Neural cell (in vitro differentiated cells): ENCODE data around the gene STXBP1. TPM values are rescaled to one million over a fixed set of nuclear protein-coding genes. Genes with fewer than 3 reads are reported as not detected.

Experiments used
- H2AFZ ChIP-seq: fragments of 200-600, 300-800 bp; sonication (generic), shearing (Covaris generic); 2 replicates; pipeline ENCODE4 v1.6.0; 2014; ENCODE audit warnings: low read depth, mild to moderate bottlenecking, antibody characterized with exemption, low read length, moderate library complexity
- H3F3A ChIP-seq: fragments of 200-600 bp; shearing (Covaris generic); 2 replicates; pipeline ENCODE4 v1.6.1; 2016; ENCODE audit warnings: mild to moderate bottlenecking, moderate library complexity, mixed read lengths, antibody characterized with exemption, low read length; ENCODE audit not compliant: insufficient read depth, poor library complexity, severe bottlenecking
- H3K27ac ChIP-seq: fragments of 200-600, 300-800 bp; sonication (generic), shearing (Covaris generic); 2 replicates; pipeline ENCODE4 v1.5.1; 2014; ENCODE audit warnings: mild to moderate bottlenecking, low read length, moderate library complexity
- H3K27me3 ChIP-seq: fragments of 300-800, 200-600 bp; sonication (generic), shearing (Covaris generic); 2 replicates; pipeline ENCODE4 v1.6.0; 2014; ENCODE audit warnings: mild to moderate bottlenecking, low read depth, low read length, moderate library complexity; ENCODE audit not compliant: insufficient read depth
- H3K36me3 ChIP-seq: fragments of 300-800, 200-600 bp; sonication (generic), shearing (Covaris generic); 2 replicates; pipeline ENCODE4 v1.5.1; 2014; ENCODE audit warnings: mild to moderate bottlenecking, antibody characterized with exemption, low read length, moderate library complexity; ENCODE audit not compliant: insufficient read depth
- H3K4me2 ChIP-seq: fragments of 300-800, 200-600 bp; sonication (generic), shearing (Covaris generic); 2 replicates; pipeline ENCODE4 v1.6.0; 2014; ENCODE audit warnings: mild to moderate bottlenecking, low read length
- H3K4me3 ChIP-seq: fragments of 300-800, 200-600 bp; sonication (generic), shearing (Covaris generic); 2 replicates; pipeline ENCODE4 v1.5.1; 2014; ENCODE audit warnings: mild to moderate bottlenecking, low read length, moderate library complexity
- H3K79me2 ChIP-seq: fragments of 200-600 bp; shearing (Covaris generic); replicated peaks from 2 replicates; pipeline ENCODE4 v1.6.0; 2014; ENCODE audit warnings: mild to moderate bottlenecking, low read length, moderate library complexity; ENCODE audit not compliant: insufficient read depth
- H3K9ac ChIP-seq: fragments of 300-800, 200-600 bp; sonication (generic), shearing (Covaris generic); 2 replicates; pipeline ENCODE4 v1.6.1; 2016; ENCODE audit warnings: mild to moderate bottlenecking, low read length, mixed read lengths
- H3K9me2 ChIP-seq: fragments of 200-600 bp; shearing (Covaris generic); 2 replicates; pipeline ENCODE4 v1.6.1; 2016; ENCODE audit warnings: mild to moderate bottlenecking, low read length, mixed read lengths; ENCODE audit not compliant: insufficient read depth
- H3K9me3 ChIP-seq: fragments of 200-600, 300-800 bp; sonication (generic), shearing (Covaris generic); 2 replicates; pipeline ENCODE4 v1.6.1; 2016; ENCODE audit warnings: mild to moderate bottlenecking, mixed run types, low read length, moderate library complexity, mixed read lengths
- H4K20me1 ChIP-seq: fragments of 200-600 bp; shearing (Covaris generic); 2 replicates; pipeline ENCODE4 v1.6.1; 2016; ENCODE audit warnings: mild to moderate bottlenecking, mixed run types; ENCODE audit not compliant: insufficient read depth
- CTCF ChIP-seq: fragments of 450-650 bp; IDR thresholded peaks from 2 replicates; pipeline ENCODE4 v1.5.1; 2014; ENCODE audit warnings: antibody characterized with exemption, mild to moderate bottlenecking, moderate library complexity; ENCODE audit not compliant: poor library complexity, severe bottlenecking
- EP300 ChIP-seq: fragments of 450-650 bp; conservative IDR thresholded peaks from 2 replicates; pipeline ENCODE4 v1.6.1; 2014; ENCODE audit warnings: antibody characterized with exemption, mild to moderate bottlenecking, moderate library complexity; ENCODE audit not compliant: poor library complexity, severe bottlenecking
- EZH2 ChIP-seq: fragments of 200-600, 300-800 bp; shearing (Covaris generic), sonication (generic); IDR thresholded peaks from 2 replicates; pipeline ENCODE4 v1.6.1; 2014; ENCODE audit warnings: antibody characterized with exemption, low read length, borderline replicate concordance, mild to moderate bottlenecking; ENCODE audit not compliant: insufficient read depth, poor library complexity, severe bottlenecking
- MXI1 ChIP-seq: fragments of 450-650 bp; conservative IDR thresholded peaks from 2 replicates; pipeline ENCODE4 v1.6.1; 2014; ENCODE audit warnings: antibody characterized with exemption, mild to moderate bottlenecking; ENCODE audit not compliant: poor library complexity, severe bottlenecking
- POLR2AphosphoS5 ChIP-seq: IDR thresholded peaks from 2 replicates; pipeline ENCODE4 v1.6.1; 2012
- RAD21 ChIP-seq: fragments of 450-650 bp; conservative IDR thresholded peaks from 2 replicates; pipeline ENCODE4 v1.6.1; 2014; ENCODE audit warnings: antibody characterized with exemption, mild to moderate bottlenecking, moderate library complexity
- REST ChIP-seq: IDR thresholded peaks from 2 replicates; pipeline ENCODE4 v1.6.1; 2012; ENCODE audit warnings: borderline replicate concordance
- SMC3 ChIP-seq: fragments of 450-650 bp; conservative IDR thresholded peaks from 2 replicates; pipeline ENCODE4 v1.6.1; 2014; ENCODE audit warnings: antibody characterized with exemption, mild to moderate bottlenecking, moderate library complexity; ENCODE audit not compliant: poor library complexity
- TAF1 ChIP-seq: IDR thresholded peaks from 2 replicates; pipeline ENCODE4 v1.6.1; 2012; ENCODE audit warnings: low read depth
- polyA plus RNA-seq: library from polyadenylated mRNA; depleted of rRNA; stranded (reverse); fragments of >200 nt; gene quantifications from 2 replicates; pipeline ENCODE4 v1.2.3, GENCODE V29; 2014

The STXBP1 gene
- polyA plus RNA-seq, 1 donor from 2014 or later = 42.5 TPM

GRCh38 chr9:127700140-127700539 is 88.1 kb downstream of the STXBP1 start:
- no peak overlapping the region for H3K4me3 ChIP-seq
- no peak for TF ChIP-seq EP300
- no peak for TF ChIP-seq SMC3
- no peak for TF ChIP-seq RAD21
- TF ChIP-seq MXI1 = no peak
- no peak for TF ChIP-seq TAF1
- no peak for TF ChIP-seq EZH2
- TF ChIP-seq REST = no peak
- no peak for TF ChIP-seq CTCF
- no peak for TF ChIP-seq POLR2AphosphoS5
- no peak overlapping the region for H3K27ac ChIP-seq

GRCh38 chr9:127700594-127701255 is 88.6 kb downstream of the STXBP1 start:
- no peak overlapping the region for H2AFZ ChIP-seq
- no peaks in the 10 kb centered on the region for H3K79me2 ChIP-seq
- H3K27me3 ChIP-seq = no peaks in the 10 kb centered on the region
- no peaks in the 10 kb centered on the region for H3F3A ChIP-seq
- no peak overlapping the region for H3K4me3 ChIP-seq
- H3K9me3 ChIP-seq = no peaks in the 10 kb centered on the region
- H3K4me2 ChIP-seq = no peak overlapping the region
- no peak overlapping the region for H3K9ac ChIP-seq
- no peak for TF ChIP-seq POLR2AphosphoS5
- no peak for TF ChIP-seq REST
- no peak for TF ChIP-seq SMC3
- no peak for TF ChIP-seq RAD21
- no peak for TF ChIP-seq TAF1
- TF ChIP-seq CTCF = no peak
- no peak for TF ChIP-seq EP300
- no peak for TF ChIP-seq EZH2
- no peak for TF ChIP-seq MXI1
- H4K20me1 ChIP-seq = no peaks in the 10 kb centered on the region
- no peaks in the 10 kb centered on the region for H3K9me2 ChIP-seq
- H3K27ac ChIP-seq = no peak overlapping the region
- H3K36me3 ChIP-seq = no peaks in the 10 kb centered on the region

More at GRCh38 chr9:127700140-127700539, 88.1 kb downstream of the STXBP1 start:
- H3K9me3 ChIP-seq = no peaks in the 10 kb centered on the region
- no peaks in the 10 kb centered on the region for H3K9me2 ChIP-seq
- H3K79me2 ChIP-seq = no peaks in the 10 kb centered on the region
- no peaks in the 10 kb centered on the region for H3K27me3 ChIP-seq
- no peaks in the 10 kb centered on the region for H4K20me1 ChIP-seq
- no peak overlapping the region for H3K9ac ChIP-seq
- no peaks in the 10 kb centered on the region for H3F3A ChIP-seq
- no peak overlapping the region for H2AFZ ChIP-seq
- no peak overlapping the region for H3K4me2 ChIP-seq
- H3K36me3 ChIP-seq = no peaks in the 10 kb centered on the region
